ENCODE results near the gene GFPT1.

DNA sequence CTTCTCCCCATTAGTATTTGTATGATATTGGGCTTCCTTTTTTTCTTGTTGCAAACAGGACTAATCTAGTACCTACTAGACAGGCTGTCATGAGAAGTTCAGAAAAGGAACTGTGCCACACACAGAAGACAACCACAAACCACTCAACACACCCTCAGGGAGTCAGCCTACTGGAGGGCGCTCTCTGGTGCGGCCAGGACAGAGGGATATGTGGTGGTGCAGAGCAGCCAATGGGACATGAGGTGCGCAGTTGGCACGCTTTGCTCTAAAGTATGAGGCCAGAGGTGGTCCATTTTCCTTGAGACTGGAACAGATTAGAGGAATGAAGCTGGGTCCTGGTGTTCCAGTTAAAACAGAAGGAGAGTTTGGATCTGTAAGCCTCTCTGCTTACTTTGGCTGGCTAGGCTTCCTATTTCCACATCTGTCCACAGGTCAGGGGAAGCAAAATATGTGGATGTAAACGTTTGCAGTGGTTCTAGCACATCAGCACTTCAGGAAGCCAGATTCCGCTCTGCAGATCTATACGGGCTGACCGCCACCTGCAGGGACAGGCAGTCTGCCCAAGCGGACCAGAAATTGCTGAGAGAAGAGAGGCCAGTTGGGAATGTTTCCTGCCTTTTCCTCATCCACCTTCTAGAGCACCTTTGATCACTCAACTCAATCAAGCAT, 114.1 kb downstream of the GFPT1 start:
- TF ChIP-seq, protein P1, sequence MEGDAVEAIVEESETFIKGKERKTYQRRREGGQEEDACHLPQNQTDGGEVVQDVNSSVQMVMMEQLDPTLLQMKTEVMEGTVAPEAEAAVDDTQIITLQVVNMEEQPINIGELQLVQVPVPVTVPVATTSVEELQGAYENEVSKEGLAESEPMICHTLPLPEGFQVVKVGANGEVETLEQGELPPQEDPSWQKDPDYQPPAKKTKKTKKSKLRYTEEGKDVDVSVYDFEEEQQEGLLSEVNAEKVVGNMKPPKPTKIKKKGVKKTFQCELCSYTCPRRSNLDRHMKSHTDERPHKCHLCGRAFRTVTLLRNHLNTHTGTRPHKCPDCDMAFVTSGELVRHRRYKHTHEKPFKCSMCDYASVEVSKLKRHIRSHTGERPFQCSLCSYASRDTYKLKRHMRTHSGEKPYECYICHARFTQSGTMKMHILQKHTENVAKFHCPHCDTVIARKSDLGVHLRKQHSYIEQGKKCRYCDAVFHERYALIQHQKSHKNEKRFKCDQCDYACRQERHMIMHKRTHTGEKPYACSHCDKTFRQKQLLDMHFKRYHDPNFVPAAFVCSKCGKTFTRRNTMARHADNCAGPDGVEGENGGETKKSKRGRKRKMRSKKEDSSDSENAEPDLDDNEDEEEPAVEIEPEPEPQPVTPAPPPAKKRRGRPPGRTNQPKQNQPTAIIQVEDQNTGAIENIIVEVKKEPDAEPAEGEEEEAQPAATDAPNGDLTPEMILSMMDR (IDR thresholded peaks at IDR 0.05) = no peak
- TF ChIP-seq EP300 (IDR thresholded peaks at IDR 0.05) = no peak

Measured in stomach (tissue), 4 donors.